Forelimb muscle (tissue), 1 donor: ENCODE data around the gene ASB18. TPM values are rescaled to one million over a fixed set of nuclear protein-coding genes. Genes with fewer than 3 reads are reported as not detected.

Experiments
- DNase-seq: peaks from one replicate; pipeline ENCODE4 v3.0.0-alpha.2; 2013; ENCODE audit warnings: low read depth
- polyA plus RNA-seq: library from polyadenylated mRNA; unstranded; fragments of 120-200 nt; gene quantifications from one replicate; pipeline ENCODE4 v1.2.1, GENCODE V29; 2013; ENCODE audit not compliant: insufficient read length

ASB18 gene
- polyA plus RNA-seq, 1 donor, result 8.3 TPM

DNA sequence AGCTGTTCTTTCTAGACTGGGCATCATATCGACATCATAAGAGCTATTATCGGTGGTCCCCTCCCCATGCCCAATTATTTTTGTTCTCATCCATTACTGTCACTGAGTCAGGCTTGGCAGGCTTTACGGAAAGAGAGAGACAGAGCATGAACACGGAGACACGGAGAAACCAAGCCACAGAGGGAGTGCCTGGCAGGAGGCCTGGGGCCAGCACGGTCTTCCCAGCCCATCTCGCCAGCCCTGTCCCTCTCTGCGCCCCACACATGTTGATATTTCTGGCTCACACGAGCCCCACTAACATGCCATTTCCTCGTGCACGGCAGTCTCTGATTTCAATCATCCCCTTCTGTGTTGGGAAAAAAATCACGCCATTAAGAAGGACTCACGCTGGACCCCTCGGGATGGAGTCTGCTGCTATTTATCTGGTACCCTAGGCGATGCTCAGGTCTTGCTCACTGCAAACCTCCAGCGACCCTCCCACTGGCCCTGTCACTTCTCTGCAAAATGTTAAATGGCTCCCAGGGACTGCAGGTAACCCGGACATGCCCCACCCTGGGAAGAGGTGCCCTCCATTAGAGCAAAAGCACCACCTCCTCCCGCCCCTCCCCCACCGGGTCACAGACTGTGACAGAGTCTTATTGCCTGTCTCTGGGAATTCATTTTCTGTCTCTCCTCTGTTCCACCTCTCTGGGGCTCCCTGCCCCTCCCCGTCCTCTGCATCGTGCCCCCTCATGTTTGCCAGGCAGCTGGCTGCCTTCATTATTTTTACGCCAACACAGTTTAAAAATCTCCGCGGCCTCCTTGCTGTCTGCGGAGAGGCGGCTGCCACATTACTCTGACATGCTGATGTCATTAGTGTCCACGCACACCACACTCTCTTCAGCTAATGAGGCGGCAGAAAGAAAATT is 55.9 kb downstream of the ASB18 start:
- no peak for DNase-seq

DNA sequence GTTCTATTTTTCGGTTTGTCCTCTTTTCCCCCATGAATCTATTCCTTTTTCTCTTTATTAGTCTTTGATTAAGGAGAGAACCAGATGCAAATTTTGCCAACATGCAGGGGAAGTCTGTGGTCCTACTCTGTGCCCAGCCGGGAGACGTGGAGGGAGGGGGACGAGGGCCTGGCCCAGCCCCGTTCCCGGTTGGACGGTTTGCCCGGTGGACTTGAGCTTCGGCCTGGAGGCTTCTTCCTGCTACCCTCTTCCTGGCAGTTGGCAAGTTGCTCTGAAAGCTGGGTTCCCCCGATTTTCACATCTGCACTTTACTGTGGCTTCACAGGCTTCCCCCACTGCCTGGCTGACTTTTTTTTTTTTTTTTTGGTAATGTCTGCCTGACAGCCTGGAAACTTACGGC is 56.7 kb downstream of the ASB18 start:
- DNase-seq, result no peak

DNA sequence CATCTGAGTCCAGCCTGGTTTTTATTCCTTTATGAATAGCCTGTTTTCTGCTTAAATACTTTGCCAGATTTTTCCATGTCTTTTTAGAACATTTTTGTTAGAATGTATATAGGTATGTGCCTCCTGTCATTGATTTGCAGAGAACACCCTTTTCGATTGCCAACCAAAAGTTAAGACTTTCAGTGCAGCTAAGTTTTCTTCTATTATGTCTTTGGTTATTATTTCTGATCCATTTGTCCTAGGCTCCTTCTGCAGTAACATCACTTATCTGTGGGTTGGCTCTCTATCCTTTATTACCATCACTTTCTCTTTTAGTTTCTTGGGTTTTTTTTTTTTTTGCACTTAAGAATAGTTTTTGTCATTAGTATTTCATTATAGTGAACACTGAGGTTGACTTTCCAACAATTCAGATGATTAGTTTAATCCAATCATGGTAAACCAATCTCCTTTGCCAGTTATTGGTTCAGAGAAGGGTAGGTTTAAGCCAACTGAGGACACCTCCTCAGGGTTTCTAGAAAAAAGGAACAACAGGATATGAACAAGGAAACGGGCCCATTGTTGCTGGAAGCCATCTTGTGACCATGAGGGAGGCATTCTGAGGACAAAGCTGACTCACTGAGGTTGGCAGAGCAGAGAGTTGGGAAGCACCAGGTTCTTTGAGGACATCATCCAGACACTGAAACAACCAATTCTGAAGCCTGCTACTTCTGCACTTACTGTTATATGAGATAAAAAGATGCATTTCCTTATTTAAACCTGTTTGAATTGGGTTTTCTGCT is 58.1 kb downstream of the ASB18 start:
- DNase-seq, result no peak

- no peak for DNase-seq
Observed at GRCh38 chr2:236204953-236205352, 59.3 kb downstream of the ASB18 start.

DNA sequence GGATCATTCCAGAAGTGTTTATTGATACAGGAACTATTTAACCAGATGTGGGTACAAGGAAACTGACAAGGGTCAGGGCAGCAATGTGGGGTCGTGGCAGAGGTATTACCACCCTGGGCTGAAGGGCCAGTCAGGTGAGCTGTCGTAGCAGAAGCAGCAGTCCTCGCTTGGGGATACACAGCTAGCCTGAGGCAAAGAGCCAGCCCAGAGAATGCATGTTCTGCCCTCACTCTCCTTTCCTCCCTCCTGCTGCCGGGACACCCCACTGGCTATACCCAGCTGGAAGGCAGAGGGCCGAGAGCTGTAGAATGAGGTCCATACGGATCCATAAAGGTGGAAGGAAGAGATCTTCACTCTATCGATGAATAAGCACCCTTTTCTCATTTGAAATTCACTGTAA is 63.8 kb downstream of the ASB18 start:
- DNase-seq, result no peak

DNA sequence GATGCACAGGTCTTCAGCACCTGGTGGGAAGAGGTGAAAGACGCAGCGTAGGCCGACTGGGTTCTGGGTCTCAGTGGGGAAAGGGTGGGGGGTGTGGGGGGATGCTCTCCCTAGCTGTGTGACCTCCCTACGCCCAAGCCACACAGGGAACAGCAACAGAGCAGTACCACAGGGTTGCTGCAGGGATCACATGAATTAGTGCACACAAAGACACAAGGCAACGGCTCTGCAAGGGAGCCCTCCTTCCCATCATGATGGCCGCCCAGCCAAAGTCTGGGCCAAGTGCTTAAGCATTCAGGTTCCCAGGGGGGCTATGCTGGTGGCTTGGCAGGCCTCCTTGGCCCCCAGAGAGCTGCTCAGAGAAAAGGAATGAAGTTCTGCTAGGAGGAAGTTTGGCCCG is 67.8 kb downstream of the ASB18 start:
- DNase-seq, result no peak

DNA sequence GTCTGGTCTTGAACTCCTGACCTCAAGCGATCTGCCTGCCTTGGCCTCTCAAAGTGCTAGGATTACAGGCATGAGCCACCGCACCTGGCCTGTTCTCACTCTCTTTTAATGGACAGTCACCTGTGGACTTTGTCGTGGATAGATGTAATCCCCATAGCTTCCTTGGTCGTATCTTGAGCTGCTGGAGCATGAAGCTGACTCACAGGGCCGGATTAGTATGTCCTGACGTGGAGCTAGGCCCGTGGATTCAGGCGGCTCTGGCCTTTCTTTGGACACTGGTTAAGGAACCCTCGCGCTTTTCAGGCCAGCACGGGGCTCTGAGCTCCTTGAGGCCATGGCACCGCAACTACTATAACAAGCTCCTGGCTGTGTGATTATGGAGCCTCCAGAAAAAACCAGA is 68.5 kb downstream of the ASB18 start:
- no peak for DNase-seq

GRCh38 chr2:236194786-236195185 is 69.4 kb downstream of the ASB18 start:
- no peak for DNase-seq

DNA sequence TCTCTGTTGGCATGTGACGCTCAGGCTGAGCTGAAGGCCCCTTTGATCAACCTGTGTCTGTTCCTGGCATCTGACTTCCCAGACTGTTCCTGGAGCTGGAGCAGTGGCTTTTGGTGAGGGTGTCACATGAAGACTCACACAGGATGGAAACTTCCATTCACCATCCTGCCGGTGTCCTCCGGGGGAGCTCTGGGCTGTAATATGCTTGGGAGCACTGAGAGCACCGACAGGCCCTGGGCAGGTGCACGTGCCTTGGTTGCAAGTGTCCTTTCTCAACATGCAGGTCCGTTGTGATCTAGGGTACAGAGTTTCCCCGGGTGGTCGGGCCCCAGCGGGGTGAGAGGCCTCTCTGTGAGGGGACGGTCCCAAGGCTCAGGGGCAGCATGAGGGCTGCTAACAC is 71.2 kb downstream of the ASB18 start:
- no peak for DNase-seq

DNA sequence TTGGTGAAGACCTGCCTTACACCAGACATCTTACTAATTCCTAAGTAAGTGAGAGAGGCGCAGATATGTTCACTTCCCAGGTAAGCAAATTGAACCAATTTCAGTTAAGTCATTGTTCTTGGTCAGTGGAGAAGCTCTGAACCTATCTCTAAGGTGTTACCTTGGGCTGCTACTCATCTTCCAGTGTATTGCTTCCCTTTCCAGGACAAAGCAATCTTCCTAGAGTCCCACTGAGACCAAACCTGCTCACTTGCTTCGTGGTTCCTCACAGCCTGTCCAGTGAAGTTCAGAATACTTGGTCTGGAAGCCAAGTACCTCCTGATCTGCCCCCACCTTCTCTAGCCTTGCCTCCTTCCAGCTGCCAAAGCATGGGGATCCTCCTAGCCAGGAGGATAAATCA is 73.5 kb downstream of the ASB18 start:
- no peak for DNase-seq

GRCh38 chr2:236184701-236185100 is 79.5 kb downstream of the ASB18 start:
- DNase-seq, result no peak

- DNase-seq, result no peak
Observed at GRCh38 chr2:236180831-236181453, 83.3 kb downstream of the ASB18 start.

GRCh38 chr2:236180076-236180816 is 84.0 kb downstream of the ASB18 start:
- no peak for DNase-seq

DNA sequence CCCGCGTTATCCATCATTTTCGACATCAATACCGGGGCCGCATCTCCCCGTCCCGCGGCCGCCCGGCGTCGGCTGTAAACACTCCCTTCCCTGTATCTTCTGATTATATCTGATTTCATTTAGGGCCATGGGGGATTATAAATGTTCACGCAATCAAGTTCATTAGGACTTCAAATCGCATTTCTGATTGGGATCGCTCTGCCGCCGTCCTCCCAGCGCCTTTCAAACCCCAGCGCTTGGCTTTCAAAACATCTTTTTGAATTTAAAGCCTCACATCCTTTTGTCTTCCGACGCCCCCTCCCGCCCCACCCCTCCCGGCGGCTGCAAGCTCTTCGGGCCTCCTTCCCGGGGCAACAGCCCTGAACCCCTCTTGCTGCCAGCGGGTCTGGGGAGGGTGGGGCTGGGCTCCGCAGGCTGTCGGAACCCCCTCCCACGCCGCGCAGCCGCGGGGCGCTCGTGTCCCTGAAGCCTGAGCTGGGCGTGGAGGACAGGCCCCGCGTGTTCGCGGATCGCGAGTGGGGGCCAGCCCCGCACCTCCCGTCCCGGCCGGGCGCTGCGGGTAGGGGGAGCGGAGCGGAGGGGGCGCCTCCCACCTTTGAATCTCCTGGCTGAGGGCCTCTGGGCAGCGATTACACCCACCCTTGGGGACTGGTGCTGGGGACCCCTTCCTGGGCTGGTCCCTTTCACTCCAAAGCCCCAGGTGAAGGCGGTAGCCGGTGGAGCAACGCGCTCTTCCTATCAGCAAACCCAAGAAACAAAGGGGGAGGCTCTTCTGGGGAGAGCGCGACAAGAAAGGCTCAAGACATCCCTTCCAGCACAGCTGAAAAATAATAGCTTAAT is 84.8 kb downstream of the ASB18 start:
- DNase-seq, result no peak

GRCh38 chr2:236178890-236179235 is 85.3 kb downstream of the ASB18 start:
- DNase-seq, result no peak

GRCh38 chr2:236177967-236178889 is 86.0 kb downstream of the ASB18 start:
- no peak for DNase-seq

GRCh38 chr2:236177604-236177966 is 86.6 kb downstream of the ASB18 start:
- no peak for DNase-seq

DNA sequence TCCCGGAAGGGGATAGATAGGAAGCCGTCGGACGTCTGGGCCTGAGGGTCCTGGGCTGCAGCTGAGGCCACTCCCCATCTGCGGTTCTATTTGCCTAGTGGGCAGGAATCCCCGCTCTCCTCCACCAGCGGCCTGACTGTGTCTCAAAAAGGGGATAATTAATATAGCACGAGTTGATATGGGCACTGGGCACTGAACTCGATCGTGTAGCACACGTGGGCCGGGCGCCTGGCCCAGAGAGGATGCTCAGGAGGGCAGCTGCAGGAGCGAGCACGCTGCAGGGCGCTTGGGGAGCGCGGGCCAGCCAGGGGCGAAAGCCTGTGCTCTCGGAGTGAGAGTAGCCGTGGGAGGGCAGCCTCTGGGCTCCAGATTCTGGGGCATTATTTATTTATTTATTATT is 87.3 kb downstream of the ASB18 start:
- DNase-seq, result no peak

DNA sequence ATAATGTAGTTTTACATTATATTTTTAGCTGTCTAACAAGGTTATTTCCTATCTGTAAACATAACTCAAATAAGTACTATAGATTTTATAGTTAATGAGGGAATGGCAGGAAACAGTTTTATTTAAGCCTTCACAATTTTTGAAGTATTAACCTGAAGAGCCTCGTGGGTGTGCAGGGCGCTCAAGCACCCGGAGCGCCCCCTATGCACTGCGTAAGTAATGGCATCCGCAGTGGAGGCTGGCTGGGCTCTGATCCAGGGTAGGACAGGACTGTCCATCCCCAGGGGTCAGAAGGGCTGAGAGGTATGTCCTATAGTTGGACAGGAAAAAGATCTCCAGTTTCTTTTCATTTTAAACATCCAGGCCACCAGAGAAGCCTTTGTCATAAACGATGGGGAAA is 87.8 kb downstream of the ASB18 start:
- no peak for DNase-seq

GRCh38 chr2:236175548-236176150 is 88.6 kb downstream of the ASB18 start:
- DNase-seq, result no peak
